Astrocyte (in vitro differentiated cells and primary cell): ENCODE results near the gene CEBPZOS. TPM values are rescaled to one million over a fixed set of nuclear protein-coding genes. Genes with fewer than 3 reads are reported as not detected.

Experiments
- DNase-seq: peaks from one replicate; pipeline ENCODE4 v3.0.0-alpha.2; 2010; ENCODE audit warnings: low read depth
- FAIRE-seq: peaks from 2 replicates; lab custom pipeline; 2011; peaks lifted over from hg19 to GRCh38; lab: Jason Lieb, UNC
- H2AFZ ChIP-seq: 2 replicates; pipeline ENCODE4 v1.6.0; 2012; ENCODE audit warnings: low read depth, low read length, inconsistent platforms
- H3K27ac ChIP-seq: 2 replicates; pipeline ENCODE4 v1.5.1; 2011; ENCODE audit warnings: low read depth, low read length, inconsistent platforms
- H3K27me3 ChIP-seq: 2 replicates; pipeline ENCODE4 v1.6.0; 2011; ENCODE audit warnings: low read length, inconsistent platforms; ENCODE audit not compliant: insufficient read depth
- H3K36me3 ChIP-seq: 2 replicates; pipeline ENCODE4 v1.5.1; 2011; ENCODE audit warnings: low read length, inconsistent platforms; ENCODE audit not compliant: insufficient read depth
- H3K4me1 ChIP-seq: 2 replicates; pipeline ENCODE4 v1.5.1; 2011; ENCODE audit warnings: low read length, inconsistent platforms; ENCODE audit not compliant: insufficient read depth
- H3K4me2 ChIP-seq: 2 replicates; pipeline ENCODE4 v1.6.0; 2012; ENCODE audit warnings: low read length, inconsistent platforms
- H3K4me3 ChIP-seq: 2 replicates; pipeline ENCODE4 v1.5.1; 2011; ENCODE audit warnings: low read depth, mild to moderate bottlenecking, low read length, inconsistent platforms; ENCODE audit not compliant: insufficient read depth
- H3K79me2 ChIP-seq: 2 replicates; pipeline ENCODE4 v1.6.0; 2012; ENCODE audit warnings: mild to moderate bottlenecking, low read length, inconsistent platforms; ENCODE audit not compliant: insufficient read depth
- H3K9ac ChIP-seq: 2 replicates; pipeline ENCODE4 v1.6.0; 2012; ENCODE audit warnings: mild to moderate bottlenecking, low read length, inconsistent platforms
- H3K9me3 ChIP-seq: 2 replicates; pipeline ENCODE4 v1.5.1; 2012; ENCODE audit warnings: low read depth, mild to moderate bottlenecking, low read length, inconsistent platforms; ENCODE audit not compliant: insufficient read depth
- H4K20me1 ChIP-seq: 2 replicates; pipeline ENCODE4 v1.6.0; 2012; ENCODE audit warnings: low read length, inconsistent platforms; ENCODE audit not compliant: insufficient read depth
- H3K27ac Mint-ChIP-seq: one replicate; pipeline ENCODE4 v1.8.0; 2021; ENCODE audit warnings: mild to moderate bottlenecking, mixed read lengths; ENCODE audit not compliant: unreplicated experiment
- H3K27me3 Mint-ChIP-seq: one replicate; pipeline ENCODE4 v1.8.0; 2021; ENCODE audit warnings: low read depth, mixed read lengths; ENCODE audit not compliant: unreplicated experiment
- H3K36me3 Mint-ChIP-seq: one replicate; pipeline ENCODE4 v1.8.0; 2021; ENCODE audit warnings: low read depth, mixed read lengths; ENCODE audit not compliant: unreplicated experiment
- H3K4me1 Mint-ChIP-seq: one replicate; pipeline ENCODE4 v1.8.0; 2021; ENCODE audit warnings: low read depth, mixed read lengths; ENCODE audit not compliant: unreplicated experiment
- H3K4me3 Mint-ChIP-seq: one replicate; pipeline ENCODE4 v1.8.0; 2021; ENCODE audit warnings: mild to moderate bottlenecking, moderate library complexity, mixed read lengths; ENCODE audit not compliant: unreplicated experiment
- H3K9me3 Mint-ChIP-seq: one replicate; pipeline ENCODE4 v1.8.0; 2021; ENCODE audit warnings: mild to moderate bottlenecking, mixed read lengths; ENCODE audit not compliant: unreplicated experiment
- CTCF ChIP-seq: IDR thresholded peaks from 2 replicates; pipeline ENCODE4 v1.5.1; 2011; ENCODE audit warnings: low read depth, mild to moderate bottlenecking, inconsistent platforms, low read length, moderate library complexity; ENCODE audit not compliant: insufficient read depth
- EZH2 ChIP-seq: IDR thresholded peaks from 2 replicates; pipeline ENCODE4 v1.6.1; 2012; ENCODE audit warnings: mild to moderate bottlenecking, low read length, inconsistent platforms; ENCODE audit not compliant: insufficient read depth
- total RNA-seq: library from RNA; stranded (reverse); gene quantifications from 2 replicates; pipeline ENCODE4 v1.2.1, GENCODE V29; 2021

Gene CEBPZOS
- total RNA-seq, 1 donor from 2014 or later: 37.3 TPM

- Histone ChIP-seq H3K36me3 (peaks cover 26% of the 10 kb centered on the region), H3K27me3 (no peaks in the 10 kb centered on the region), H4K20me1 (peaks cover 50% of the 10 kb centered on the region), H3K79me2 (peaks cover 78% of the 10 kb centered on the region), H3K4me1 (peaks cover 13% of the 10 kb centered on the region), H3K9me3 (no peaks in the 10 kb centered on the region), H2AFZ (no peak overlapping the region), H3K4me2 (no peak overlapping the region), H3K27ac (no peak overlapping the region), H3K9ac (no peak overlapping the region), H3K4me3 (no peak overlapping the region)
- Mint-ChIP-seq H3K9me3 (no peaks in the 10 kb centered on the region), H3K27me3 (no peaks in the 10 kb centered on the region), H3K4me1 (peaks cover 13% of the 10 kb centered on the region), H3K4me3 (no peak overlapping the region), H3K27ac (no peak overlapping the region), H3K36me3 (no peaks in the 10 kb centered on the region)
- no peak for TF ChIP-seq CTCF
- TF ChIP-seq EZH2: no peak
- DNase-seq: no peak
- no peak for FAIRE-seq
Observed at GRCh38 chr2:37226863-37227262, 30.6 kb downstream of the CEBPZOS start.

- Histone ChIP-seq H3K4me3 (no peak overlapping the region), H3K4me1 (peaks cover 23% of the 10 kb centered on the region), H3K36me3 (peaks cover 19% of the 10 kb centered on the region), H3K27me3 (no peaks in the 10 kb centered on the region), H3K27ac (no peak overlapping the region), H3K79me2 (peaks cover 87% of the 10 kb centered on the region), H4K20me1 (peaks cover 50% of the 10 kb centered on the region), H3K9ac (no peak overlapping the region), H3K4me2 (no peak overlapping the region), H3K9me3 (no peaks in the 10 kb centered on the region), H2AFZ (no peak overlapping the region)
- Mint-ChIP-seq H3K9me3 (no peaks in the 10 kb centered on the region), H3K4me3 (no peak overlapping the region), H3K27me3 (no peaks in the 10 kb centered on the region), H3K27ac (no peak overlapping the region), H3K36me3 (no peaks in the 10 kb centered on the region), H3K4me1 (peaks cover 13% of the 10 kb centered on the region)
- FAIRE-seq (no peak), DNase-seq (no peak)
- TF ChIP-seq EZH2: no peak
- no peak for TF ChIP-seq CTCF
Observed at GRCh38 chr2:37228788-37229187, 32.5 kb downstream of the CEBPZOS start.

- no peaks in the 10 kb centered on the region for H3K9me3 Mint-ChIP-seq
- H3K27me3 Mint-ChIP-seq: no peaks in the 10 kb centered on the region
- DNase-seq (peak; percentile 12), FAIRE-seq (no peak)
- H3K36me3 ChIP-seq: peaks cover 19% of the 10 kb centered on the region
- no peak overlapping the region for H2AFZ ChIP-seq
- peaks cover 23% of the 10 kb centered on the region for H3K4me1 ChIP-seq
- H3K4me3 ChIP-seq: peak overlapping the region; percentile 95
- peak overlapping the region; percentile 96 for H3K27ac ChIP-seq
- peaks cover 45% of the 10 kb centered on the region for H4K20me1 ChIP-seq
- TF ChIP-seq CTCF (no peak), EZH2 (no peak)
- H3K9me3 ChIP-seq: no peaks in the 10 kb centered on the region
- H3K27me3 ChIP-seq: no peaks in the 10 kb centered on the region
- H3K4me1 Mint-ChIP-seq: peaks cover 7% of the 10 kb centered on the region
- H3K79me2 ChIP-seq: peaks cover 92% of the 10 kb centered on the region
- H3K4me3 Mint-ChIP-seq: no peak overlapping the region
- H3K9ac ChIP-seq: peak overlapping the region; percentile 95
- peak overlapping the region; percentile 92 for H3K4me2 ChIP-seq
- H3K27ac Mint-ChIP-seq: no peak overlapping the region
- H3K36me3 Mint-ChIP-seq: no peaks in the 10 kb centered on the region
Observed at GRCh38 chr2:37230581-37230980, 34.3 kb downstream of the CEBPZOS start.
